Central memory CD8-positive, alpha-beta T cell (primary cell): Measurements from ENCODE around the gene DPYD.

Experiments
- ATAC-seq: fragments of 150-1000 bp; cut with Tn5 transposase; replicated peaks from 2 replicates; pipeline ENCODE4 v1.10.0; 2022; ENCODE audit warnings: mild to moderate bottlenecking, moderate FRiP score, moderate number of reproducible peaks; ENCODE audit not compliant: poor library complexity, severe bottlenecking; ENCODE audit errors: extremely low read depth
- DNase-seq, 2 donors: peaks; one replicate each; pipeline ENCODE4 v3.0.0; 2021; ENCODE audit warnings: low spot score in 2 of 2
- H3K27ac Mint-ChIP-seq: one replicate; pipeline ENCODE4 v1.8.0; 2022; ENCODE audit warnings: low read depth, mild to moderate bottlenecking, moderate library complexity, mixed read lengths
- H3K27me3 Mint-ChIP-seq: one replicate; pipeline ENCODE4 v1.8.0; 2022; ENCODE audit warnings: mixed read lengths
- H3K36me3 Mint-ChIP-seq: one replicate; pipeline ENCODE4 v1.8.0; 2022; ENCODE audit warnings: mild to moderate bottlenecking, moderate library complexity, mixed read lengths; ENCODE audit not compliant: insufficient read depth
- H3K4me1 Mint-ChIP-seq: one replicate; pipeline ENCODE4 v1.8.0; 2022; ENCODE audit warnings: mixed read lengths
- H3K4me3 Mint-ChIP-seq: one replicate; pipeline ENCODE4 v1.8.0; 2022; ENCODE audit warnings: mild to moderate bottlenecking, moderate library complexity, mixed read lengths
- H3K9me3 Mint-ChIP-seq: one replicate; pipeline ENCODE4 v1.8.0; 2022; ENCODE audit warnings: mixed read lengths

DPYD gene

DNA sequence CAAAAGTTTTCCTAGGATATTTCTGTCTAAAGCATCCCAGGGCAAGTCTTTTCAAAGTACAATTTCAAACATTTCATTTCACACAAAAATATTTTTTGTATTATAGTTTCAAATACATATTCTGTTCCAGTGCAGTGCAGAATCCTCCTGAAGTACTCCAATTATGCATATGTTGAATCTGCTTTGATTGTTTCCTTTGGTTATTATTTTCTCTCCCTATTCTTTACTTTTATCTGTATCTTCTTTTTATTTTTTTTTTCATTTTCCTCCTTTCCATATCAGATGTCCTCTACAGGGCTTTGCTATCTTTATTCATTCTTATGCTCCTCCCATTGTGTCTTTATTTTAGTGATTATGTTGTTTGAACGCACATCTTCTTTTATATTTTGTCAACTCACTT, 274.8 kb downstream of the DPYD start:
- Mint-ChIP-seq H3K36me3 (peaks cover 2% of the 10 kb centered on the region), H3K9me3 (peaks cover 6% of the 10 kb centered on the region), H3K4me3 (no peak overlapping the region), H3K27ac (peak overlapping the region; percentile 9), H3K27me3 (no peaks in the 10 kb centered on the region), H3K4me1 (peaks cover 9% of the 10 kb centered on the region)
- DNase-seq = no peak
- no peak for ATAC-seq

GRCh38 chr1:97640677-97641076, 280.2 kb downstream of the DPYD start:
- Mint-ChIP-seq H3K27ac (no peak overlapping the region), H3K27me3 (no peaks in the 10 kb centered on the region)

GRCh38 chr1:97636941-97637340, 283.9 kb downstream of the DPYD start:
- Mint-ChIP-seq H3K4me1 (peaks cover 16% of the 10 kb centered on the region), H3K27ac (no peak overlapping the region), H3K27me3 (no peaks in the 10 kb centered on the region), H3K9me3 (no peaks in the 10 kb centered on the region), H3K4me3 (no peak overlapping the region), H3K36me3 (no peaks in the 10 kb centered on the region)
- DNase-seq (no peak), ATAC-seq (no peak)

More at GRCh38 chr1:97640677-97641076, 280.2 kb downstream of the DPYD start:
- ATAC-seq = no peak
- Mint-ChIP-seq H3K4me1 (peaks cover 16% of the 10 kb centered on the region), H3K4me3 (no peak overlapping the region), H3K9me3 (no peaks in the 10 kb centered on the region), H3K36me3 (no peaks in the 10 kb centered on the region)
- DNase-seq = no peak

DNA sequence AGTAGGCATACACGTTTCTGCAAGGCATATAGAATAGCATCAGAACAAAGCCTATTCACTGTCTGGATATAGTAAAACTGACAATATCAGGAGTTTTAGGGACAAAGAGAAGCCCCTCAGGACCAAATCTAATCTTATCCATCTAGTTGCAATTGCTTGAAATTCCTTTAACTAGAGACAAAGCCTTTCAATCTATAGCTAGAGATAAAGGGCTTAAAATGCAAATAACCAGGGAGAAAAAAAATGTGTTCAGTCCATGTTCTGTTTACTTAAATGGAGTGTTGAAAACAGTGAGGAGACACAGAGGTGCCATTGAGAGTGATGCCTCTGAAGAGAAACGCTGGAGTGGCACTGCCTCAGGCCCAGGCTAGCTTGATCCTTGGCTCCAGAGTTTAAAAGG, 286.1 kb downstream of the DPYD start:
- DNase-seq (no peak), ATAC-seq (no peak)
- Mint-ChIP-seq H3K27ac (no peak overlapping the region), H3K4me1 (peaks cover 13% of the 10 kb centered on the region), H3K4me3 (no peak overlapping the region), H3K36me3 (no peaks in the 10 kb centered on the region), H3K9me3 (no peaks in the 10 kb centered on the region), H3K27me3 (no peaks in the 10 kb centered on the region)

GRCh38 chr1:97632776-97633175, 288.1 kb downstream of the DPYD start:
- Mint-ChIP-seq H3K36me3 (no peaks in the 10 kb centered on the region), H3K27me3 (no peaks in the 10 kb centered on the region), H3K9me3 (no peaks in the 10 kb centered on the region), H3K4me1 (peaks cover 8% of the 10 kb centered on the region), H3K27ac (no peak overlapping the region), H3K4me3 (no peak overlapping the region)
- DNase-seq (no peak), ATAC-seq (no peak)

DNA sequence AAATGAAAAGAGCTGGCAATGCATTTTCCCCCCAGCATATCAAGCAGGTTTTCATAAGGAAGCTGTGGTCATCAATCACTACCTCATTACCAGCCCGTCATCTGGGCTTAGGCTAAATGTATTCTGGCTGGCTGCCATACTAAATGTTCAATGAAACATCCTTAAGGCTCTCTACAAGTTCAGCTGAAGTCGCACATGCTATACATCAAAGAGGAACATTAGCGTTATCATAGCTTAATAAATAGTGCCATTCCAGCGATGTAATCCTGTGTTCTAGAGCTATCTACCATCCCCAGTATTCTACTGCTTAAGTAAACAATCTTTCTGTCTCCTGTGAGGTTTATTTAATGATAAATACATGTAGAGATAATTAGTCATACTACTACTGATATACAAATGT, 288.8 kb downstream of the DPYD start:
- H3K4me3 Mint-ChIP-seq = no peak overlapping the region
- no peaks in the 10 kb centered on the region for H3K9me3 Mint-ChIP-seq
- no peak for ATAC-seq
- no peaks in the 10 kb centered on the region for H3K27me3 Mint-ChIP-seq
- H3K36me3 Mint-ChIP-seq = no peaks in the 10 kb centered on the region
- peaks cover 13% of the 10 kb centered on the region for H3K4me1 Mint-ChIP-seq
- H3K27ac Mint-ChIP-seq = no peak overlapping the region
- DNase-seq = no peak

GRCh38 chr1:97630948-97631347, 289.9 kb downstream of the DPYD start:
- Mint-ChIP-seq H3K4me3 (no peak overlapping the region), H3K27me3 (no peaks in the 10 kb centered on the region), H3K27ac (no peak overlapping the region), H3K9me3 (no peaks in the 10 kb centered on the region), H3K4me1 (peaks cover 13% of the 10 kb centered on the region), H3K36me3 (no peaks in the 10 kb centered on the region)
- DNase-seq = no peak
- no peak for ATAC-seq

DNA sequence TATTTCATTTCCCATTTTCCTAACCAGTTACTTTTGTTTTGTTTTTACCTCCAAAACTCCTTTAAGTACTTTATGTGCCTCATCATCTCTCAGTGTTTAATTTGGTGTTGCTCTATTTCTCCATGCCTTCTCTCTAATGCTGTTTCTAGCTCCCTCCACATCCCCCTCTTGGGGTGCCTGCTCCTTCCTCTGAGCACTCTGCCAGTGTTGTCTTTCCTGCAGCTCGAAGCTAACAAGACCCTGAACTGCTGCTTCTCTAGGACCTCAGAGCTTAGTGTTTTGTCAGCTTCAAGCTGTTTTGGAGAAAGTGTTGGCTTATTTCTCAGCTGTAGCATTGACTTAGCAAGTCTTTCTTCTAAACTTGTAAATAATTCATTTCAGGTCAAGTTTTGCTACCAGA, 290.6 kb downstream of the DPYD start:
- H3K9me3 Mint-ChIP-seq = no peaks in the 10 kb centered on the region
- no peak overlapping the region for H3K4me3 Mint-ChIP-seq
- peaks cover 13% of the 10 kb centered on the region for H3K4me1 Mint-ChIP-seq
- no peaks in the 10 kb centered on the region for H3K36me3 Mint-ChIP-seq
- DNase-seq (no peak), ATAC-seq (no peak)
- no peak overlapping the region for H3K27ac Mint-ChIP-seq
- H3K27me3 Mint-ChIP-seq = no peaks in the 10 kb centered on the region

- Mint-ChIP-seq H3K27me3 (no peaks in the 10 kb centered on the region), H3K4me1 (peaks cover 23% of the 10 kb centered on the region), H3K9me3 (no peaks in the 10 kb centered on the region), H3K4me3 (no peak overlapping the region), H3K27ac (no peak overlapping the region), H3K36me3 (no peaks in the 10 kb centered on the region)
- ATAC-seq (no peak), DNase-seq (no peak)
Measured at GRCh38 chr1:97623220-97623619, 297.6 kb downstream of the DPYD start.

GRCh38 chr1:97621955-97622354, 298.9 kb downstream of the DPYD start:
- no peaks in the 10 kb centered on the region for H3K36me3 Mint-ChIP-seq
- no peak for ATAC-seq
- no peaks in the 10 kb centered on the region for H3K9me3 Mint-ChIP-seq
- no peak overlapping the region for H3K4me3 Mint-ChIP-seq
- H3K27ac Mint-ChIP-seq = no peak overlapping the region
- H3K27me3 Mint-ChIP-seq = no peaks in the 10 kb centered on the region
- H3K4me1 Mint-ChIP-seq = peaks cover 19% of the 10 kb centered on the region
- no peak for DNase-seq

DNA sequence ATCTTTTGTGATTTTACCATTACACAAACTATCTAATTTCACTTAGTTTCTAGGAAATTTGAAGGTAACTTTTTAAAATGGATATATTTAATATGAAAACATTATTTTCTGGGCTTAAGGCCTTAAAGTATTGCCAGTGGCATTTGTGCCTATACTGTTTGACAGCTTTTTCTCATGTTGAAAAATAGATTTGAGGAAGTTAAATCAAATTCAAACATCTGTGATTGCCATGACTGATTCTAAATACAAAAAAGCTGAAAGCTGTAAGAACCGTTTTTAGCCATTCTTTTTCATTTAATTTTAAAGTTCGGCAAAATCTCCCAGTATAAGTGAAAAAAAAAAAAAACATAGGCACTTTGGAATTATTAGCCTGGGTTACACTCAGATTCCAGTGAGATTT, 301.1 kb downstream of the DPYD start:
- no peaks in the 10 kb centered on the region for H3K9me3 Mint-ChIP-seq
- no peak for DNase-seq
- H3K4me1 Mint-ChIP-seq = peaks cover 19% of the 10 kb centered on the region
- no peak for ATAC-seq
- H3K36me3 Mint-ChIP-seq = no peaks in the 10 kb centered on the region
- H3K27ac Mint-ChIP-seq = no peak overlapping the region
- H3K27me3 Mint-ChIP-seq = no peaks in the 10 kb centered on the region
- H3K4me3 Mint-ChIP-seq = no peak overlapping the region

DNA sequence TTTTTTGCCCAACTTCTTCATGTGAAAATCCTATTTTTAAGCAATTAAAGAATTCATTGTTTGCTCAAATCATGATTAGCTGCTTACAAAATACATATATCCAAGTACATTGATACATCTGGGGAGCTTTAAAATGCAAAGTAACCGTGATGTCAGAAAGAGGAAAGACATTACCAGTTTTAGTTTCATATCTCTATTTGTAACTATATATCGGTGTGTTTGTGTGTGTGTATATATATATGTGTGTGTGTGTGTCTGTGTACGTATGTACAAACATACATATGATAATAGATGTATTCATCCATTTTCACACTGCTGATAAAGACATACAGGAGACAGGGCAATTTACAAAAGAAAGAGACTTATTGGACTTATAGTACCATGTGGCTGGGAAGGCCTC, 310.1 kb downstream of the DPYD start:
- Mint-ChIP-seq H3K36me3 (no peaks in the 10 kb centered on the region), H3K9me3 (no peaks in the 10 kb centered on the region), H3K4me1 (peaks cover 11% of the 10 kb centered on the region), H3K27ac (no peak overlapping the region), H3K27me3 (no peaks in the 10 kb centered on the region), H3K4me3 (no peak overlapping the region)
- ATAC-seq (no peak), DNase-seq (no peak)

DNA sequence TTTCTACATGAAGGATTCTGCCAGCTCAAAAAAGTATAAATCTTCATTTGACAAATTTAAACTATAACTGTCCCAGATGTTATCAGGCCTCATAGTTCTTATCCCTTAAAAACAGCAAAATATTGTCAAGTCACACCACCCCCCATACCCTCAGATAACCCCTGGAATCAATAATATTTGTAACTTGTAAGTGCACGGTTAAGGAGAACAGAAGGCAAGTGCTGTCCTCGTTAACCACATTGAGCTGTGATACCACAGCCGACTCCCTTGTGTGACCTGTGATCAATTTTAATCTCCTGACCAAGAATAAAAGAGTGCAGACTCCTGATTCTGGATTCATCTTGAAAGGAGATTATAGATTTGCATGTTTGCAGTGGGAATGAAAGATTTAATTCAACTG, 310.7 kb downstream of the DPYD start:
- no peak overlapping the region for H3K27ac Mint-ChIP-seq
- ATAC-seq = no peak
- H3K4me1 Mint-ChIP-seq = peaks cover 11% of the 10 kb centered on the region
- H3K27me3 Mint-ChIP-seq = no peaks in the 10 kb centered on the region
- H3K9me3 Mint-ChIP-seq = no peaks in the 10 kb centered on the region
- DNase-seq = no peak
- no peak overlapping the region for H3K4me3 Mint-ChIP-seq
- H3K36me3 Mint-ChIP-seq = no peaks in the 10 kb centered on the region

DNA sequence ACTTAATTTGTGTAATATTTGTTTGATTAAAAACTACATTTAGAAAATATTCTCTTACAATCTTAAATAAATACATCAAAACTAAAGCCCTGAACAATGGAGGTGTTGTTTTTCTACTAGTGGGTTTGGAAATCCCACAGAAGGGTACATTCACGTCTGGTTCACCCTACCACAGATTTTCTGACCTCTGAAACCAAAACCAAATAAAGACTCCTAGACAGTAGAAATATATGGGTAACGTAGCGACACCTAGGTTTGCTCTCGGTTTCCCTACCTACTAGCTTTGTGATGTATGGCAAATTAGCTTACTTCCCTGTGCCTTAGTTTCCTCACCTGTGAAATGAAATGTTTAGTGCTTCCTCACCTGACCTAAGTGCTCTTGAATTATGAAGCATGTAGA, 312.6 kb downstream of the DPYD start:
- DNase-seq (no peak), ATAC-seq (no peak)
- no peaks in the 10 kb centered on the region for H3K27me3 Mint-ChIP-seq
- no peaks in the 10 kb centered on the region for H3K36me3 Mint-ChIP-seq
- peaks cover 11% of the 10 kb centered on the region for H3K4me1 Mint-ChIP-seq
- no peak overlapping the region for H3K4me3 Mint-ChIP-seq
- H3K9me3 Mint-ChIP-seq = no peaks in the 10 kb centered on the region
- no peak overlapping the region for H3K27ac Mint-ChIP-seq
